Measurements from ENCODE around the gene KRT10. TPM values are rescaled to one million over a fixed set of nuclear protein-coding genes. Genes with fewer than 3 reads are reported as not detected.
A peak's percentile ranks its signal among the peaks of the same experiment; 100 is the strongest.

The KRT10 gene
- total RNA-seq, 1 experiment from 2014 or later = 24.8 TPM

GRCh38 chr17:40799859-40800258 is 22.6 kb downstream of the KRT10 start, which contains the start of gene KRT28:
Gene KRT28, minus strand, starts transcription at chr17:40799959. Its CDS starts 66 bp downstream, at chr17:40799893.
- H4K20me1 ChIP-seq (ENCODE audit: low read length) = no peaks in the 10 kb centered on the region
- ChIA-PET CTCF (no interaction called here), POLR2A (ENCODE audit: unreplicated experiment) (no interaction called here)
- H3F3A ChIP-seq (ENCODE audit: low read length, unreplicated experiment) = no peaks in the 10 kb centered on the region
- no peaks in the 10 kb centered on the region for H3K27me3 ChIP-seq (ENCODE audit: low read length)
- H3K79me2 ChIP-seq (ENCODE audit: low read length) = no peaks in the 10 kb centered on the region
- no peak within 1 kb of the TSS for H3K27ac ChIP-seq (ENCODE audit: low read length)
- peaks cover 8% of the 10 kb centered on the region for H3K4me1 ChIP-seq (ENCODE audit: insufficient read depth, low read length)
- H3K4me2 ChIP-seq (ENCODE audit: low read length) = no peak within 1 kb of the TSS
- no peaks in the 10 kb centered on the region for H3K36me3 ChIP-seq (ENCODE audit: low read depth, low read length)
- ATAC-seq = no peak
- H2AFZ ChIP-seq (ENCODE audit: low read length) = no peak within 1 kb of the TSS
- TF ChIP-seq CTCF (conservative IDR thresholded peaks at IDR 0.05; ENCODE audit: low read depth, low read length) (no peak), EZH2phosphoT487 (IDR thresholded peaks at IDR 0.05; ENCODE audit: borderline replicate concordance, low read length) (no peak), EZH2 (IDR thresholded peaks at IDR 0.05; ENCODE audit: low read length, unreplicated experiment) (no peak)
- H3K9ac ChIP-seq (ENCODE audit: low read length) = no peak within 1 kb of the TSS
- H3K9me2 ChIP-seq (replicated peaks; ENCODE audit: low read length) = no peaks in the 10 kb centered on the region
- no peaks in the 10 kb centered on the region for H3K9me3 ChIP-seq (ENCODE audit: low read length)
- DNase-seq = no peak
- BruUV-seq (replicated peaks) = no TSS peak
- no peak within 1 kb of the TSS for H3K4me3 ChIP-seq (ENCODE audit: low read length)
- intact Hi-C loops (cut with micrococcal nuclease) = loop anchor here (5.0 to 10.0 kb wide), 4 partner anchors 107 to 745 kb away; partner anchors contain the start of gene KRT15

DNA sequence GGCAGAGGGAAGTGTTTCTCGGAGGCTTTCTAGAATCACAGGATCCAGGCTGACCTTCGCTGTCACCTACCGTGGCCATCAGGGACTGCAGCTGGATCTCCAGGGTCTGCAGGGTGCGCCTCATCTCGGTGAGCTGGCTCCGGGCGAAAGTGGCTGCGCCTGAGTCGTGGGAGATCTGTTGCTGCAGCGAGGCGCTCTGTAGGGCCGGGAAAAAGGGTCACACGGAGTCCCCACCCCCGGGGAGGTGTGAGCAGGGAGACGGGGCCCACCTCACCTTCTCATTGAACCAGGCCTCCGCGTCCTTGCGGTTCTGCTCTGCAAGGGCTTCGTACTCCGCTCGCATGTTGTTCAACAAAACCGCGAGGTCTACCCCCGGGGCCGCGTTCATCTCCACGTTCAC is 25.6 kb downstream of the KRT10 start:
- H3K27me3 ChIP-seq (ENCODE audit: low read length) = no peaks in the 10 kb centered on the region
- DNase-seq (no peak), ATAC-seq (no peak)
- H3K4me2 ChIP-seq (ENCODE audit: low read length) = no peak overlapping the region
- H3K27ac ChIP-seq (ENCODE audit: low read length) = no peak overlapping the region
- no peaks in the 10 kb centered on the region for H3F3A ChIP-seq (ENCODE audit: low read length, unreplicated experiment)
- H4K20me1 ChIP-seq (ENCODE audit: low read length) = no peaks in the 10 kb centered on the region
- ChIA-PET CTCF (no interaction called here), POLR2A (ENCODE audit: unreplicated experiment) (interaction anchor here (0.6 kb wide), 1 partner anchor 107 kb away, joined by 26 read pairs; no protein-coding TSS in a partner anchor)
- TF ChIP-seq EZH2phosphoT487 (IDR thresholded peaks at IDR 0.05; ENCODE audit: borderline replicate concordance, low read length) (no peak), CTCF (conservative IDR thresholded peaks at IDR 0.05; ENCODE audit: low read depth, low read length) (no peak), EZH2 (IDR thresholded peaks at IDR 0.05; ENCODE audit: low read length, unreplicated experiment) (no peak)
- H3K9me2 ChIP-seq (replicated peaks; ENCODE audit: low read length) = no peaks in the 10 kb centered on the region
- no peaks in the 10 kb centered on the region for H3K4me1 ChIP-seq (ENCODE audit: insufficient read depth, low read length)
- no peak overlapping the region for H2AFZ ChIP-seq (ENCODE audit: low read length)
- H3K79me2 ChIP-seq (ENCODE audit: low read length) = no peaks in the 10 kb centered on the region
- intact Hi-C loops (cut with micrococcal nuclease) = no loop called here
- no TSS peak for BruUV-seq (replicated peaks)
- H3K9me3 ChIP-seq (ENCODE audit: low read length) = no peaks in the 10 kb centered on the region
- H3K36me3 ChIP-seq (ENCODE audit: low read depth, low read length) = no peaks in the 10 kb centered on the region
- no peak overlapping the region for H3K9ac ChIP-seq (ENCODE audit: low read length)
- H3K4me3 ChIP-seq (ENCODE audit: low read length) = no peak overlapping the region

DNA sequence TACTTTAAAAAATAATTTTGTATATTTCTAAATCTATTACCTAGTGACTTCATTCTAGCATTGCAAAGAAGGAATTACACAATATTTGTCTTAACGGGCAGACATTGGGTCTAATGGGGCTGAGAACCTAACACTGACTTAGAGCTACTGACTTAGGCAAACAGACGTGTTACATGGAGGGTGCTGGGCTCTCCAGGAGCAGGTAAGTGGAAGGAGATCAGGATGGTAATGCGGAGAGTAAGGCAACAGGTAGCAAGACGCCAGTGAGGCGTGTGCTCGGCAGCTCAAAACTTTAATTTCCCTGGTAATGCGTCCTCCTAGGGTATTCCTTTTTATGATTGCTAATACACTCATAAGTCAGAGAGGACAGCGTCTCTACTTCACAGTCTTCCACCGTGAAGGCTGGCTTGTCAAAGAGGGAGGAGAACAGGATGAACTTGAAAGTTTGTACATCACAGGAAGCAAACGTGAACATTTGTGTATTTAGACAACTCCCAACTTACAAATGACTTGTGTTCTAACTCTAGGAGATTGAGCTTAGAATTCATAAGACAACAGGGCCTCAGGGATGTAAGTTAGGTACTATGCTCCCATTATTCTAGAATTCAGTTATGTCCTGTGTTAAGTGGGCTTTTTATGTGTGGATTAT is 27.3 kb downstream of the KRT10 start:
- no peaks in the 10 kb centered on the region for H3K9me3 ChIP-seq (ENCODE audit: low read length)
- ATAC-seq (no peak), DNase-seq (no peak)
- H3K79me2 ChIP-seq (ENCODE audit: low read length) = no peaks in the 10 kb centered on the region
- ChIA-PET POLR2A (ENCODE audit: unreplicated experiment) (no interaction called here), CTCF (no interaction called here)
- no peaks in the 10 kb centered on the region for H3K36me3 ChIP-seq (ENCODE audit: low read depth, low read length)
- no TSS peak for BruUV-seq (replicated peaks)
- H3F3A ChIP-seq (ENCODE audit: low read length, unreplicated experiment) = no peaks in the 10 kb centered on the region
- no peaks in the 10 kb centered on the region for H3K9me2 ChIP-seq (replicated peaks; ENCODE audit: low read length)
- H4K20me1 ChIP-seq (ENCODE audit: low read length) = no peaks in the 10 kb centered on the region
- H2AFZ ChIP-seq (ENCODE audit: low read length) = peak overlapping the region; percentile 50
- no peak overlapping the region for H3K4me2 ChIP-seq (ENCODE audit: low read length)
- H3K27ac ChIP-seq (ENCODE audit: low read length) = no peak overlapping the region
- no peak overlapping the region for H3K9ac ChIP-seq (ENCODE audit: low read length)
- no peak overlapping the region for H3K4me3 ChIP-seq (ENCODE audit: low read length)
- H3K4me1 ChIP-seq (ENCODE audit: insufficient read depth, low read length) = no peaks in the 10 kb centered on the region
- TF ChIP-seq EZH2phosphoT487 (IDR thresholded peaks at IDR 0.05; ENCODE audit: borderline replicate concordance, low read length) = no peak
- TF ChIP-seq EZH2 (IDR thresholded peaks at IDR 0.05; ENCODE audit: low read length, unreplicated experiment) = no peak
- no peak for TF ChIP-seq CTCF (conservative IDR thresholded peaks at IDR 0.05; ENCODE audit: low read depth, low read length)
- intact Hi-C loops (cut with micrococcal nuclease) = no loop called here
- no peaks in the 10 kb centered on the region for H3K27me3 ChIP-seq (ENCODE audit: low read length)
